ENCODE measurements around the gene EPB41L4B. TPM values are rescaled to one million over a fixed set of nuclear protein-coding genes. Genes with fewer than 3 reads are reported as not detected.
A peak's percentile ranks its signal among the peaks of the same experiment; 100 is the strongest.

Gene EPB41L4B
- polyA plus RNA-seq, 1 donor from 2014 or later = 4.1 TPM

- Histone ChIP-seq H3K79me2 (replicated peaks; ENCODE audit: insufficient read depth, low read length) (no peaks in the 10 kb centered on the region), H3K9ac (ENCODE audit: low read length) (peak overlapping the region; percentile 9), H3K9me3 (ENCODE audit: low read length) (no peaks in the 10 kb centered on the region), H3K4me3 (ENCODE audit: low read length) (peak overlapping the region; percentile 33), H2AFZ (ENCODE audit: low read depth, low read length) (no peak overlapping the region), H3K27me3 (ENCODE audit: insufficient read depth, low read depth, low read length) (no peaks in the 10 kb centered on the region), H3K36me3 (ENCODE audit: insufficient read depth, low read length) (no peaks in the 10 kb centered on the region), H3K27ac (ENCODE audit: low read length) (peak overlapping the region; percentile 72), H3K9me2 (ENCODE audit: insufficient read depth, low read length) (no peaks in the 10 kb centered on the region), H3K4me2 (ENCODE audit: low read length) (no peak overlapping the region), H4K20me1 (ENCODE audit: insufficient read depth) (no peaks in the 10 kb centered on the region), H3F3A (ENCODE audit: insufficient read depth, low read length, poor library complexity, severe bottlenecking) (no peaks in the 10 kb centered on the region)
- TF ChIP-seq EP300 (conservative IDR thresholded peaks at IDR 0.05; ENCODE audit: poor library complexity, severe bottlenecking) = peak; percentile 47
- TF ChIP-seq MXI1 (conservative IDR thresholded peaks at IDR 0.05; ENCODE audit: poor library complexity, severe bottlenecking) = no peak
- TF ChIP-seq TAF1 (IDR thresholded peaks at IDR 0.05; ENCODE audit: low read depth) = no peak
- peak; percentile 19 for TF ChIP-seq RAD21 (conservative IDR thresholded peaks at IDR 0.05)
- no peak for TF ChIP-seq SMC3 (conservative IDR thresholded peaks at IDR 0.05; ENCODE audit: poor library complexity)
- TF ChIP-seq POLR2AphosphoS5 (IDR thresholded peaks at IDR 0.05) = peak; percentile 45
- TF ChIP-seq CTCF (IDR thresholded peaks at IDR 0.05; ENCODE audit: poor library complexity, severe bottlenecking) = no peak
- TF ChIP-seq REST (IDR thresholded peaks at IDR 0.05; ENCODE audit: borderline replicate concordance) = no peak
- no peak for TF ChIP-seq EZH2 (IDR thresholded peaks at IDR 0.05; ENCODE audit: borderline replicate concordance, insufficient read depth, low read length, poor library complexity, severe bottlenecking)
Measured at GRCh38 chr9:109311731-109312130, 9.1 kb downstream of the EPB41L4B start.

GRCh38 chr9:109311286-109311685, 9.6 kb downstream of the EPB41L4B start:
- Histone ChIP-seq H3K27ac (ENCODE audit: low read length) (peak overlapping the region; percentile 72), H3K9me3 (ENCODE audit: low read length) (no peaks in the 10 kb centered on the region), H3K9ac (ENCODE audit: low read length) (peak overlapping the region; percentile 9), H3K4me2 (ENCODE audit: low read length) (no peak overlapping the region), H3K4me3 (ENCODE audit: low read length) (peak overlapping the region; percentile 33), H3K79me2 (replicated peaks; ENCODE audit: insufficient read depth, low read length) (no peaks in the 10 kb centered on the region), H3K27me3 (ENCODE audit: insufficient read depth, low read depth, low read length) (no peaks in the 10 kb centered on the region), H3K36me3 (ENCODE audit: insufficient read depth, low read length) (no peaks in the 10 kb centered on the region), H3F3A (ENCODE audit: insufficient read depth, low read length, poor library complexity, severe bottlenecking) (no peaks in the 10 kb centered on the region), H3K9me2 (ENCODE audit: insufficient read depth, low read length) (no peaks in the 10 kb centered on the region), H4K20me1 (ENCODE audit: insufficient read depth) (no peaks in the 10 kb centered on the region), H2AFZ (ENCODE audit: low read depth, low read length) (no peak overlapping the region)
- TF ChIP-seq RAD21 (conservative IDR thresholded peaks at IDR 0.05) (no peak), EP300 (conservative IDR thresholded peaks at IDR 0.05; ENCODE audit: poor library complexity, severe bottlenecking) (no peak), MXI1 (conservative IDR thresholded peaks at IDR 0.05; ENCODE audit: poor library complexity, severe bottlenecking) (no peak), SMC3 (conservative IDR thresholded peaks at IDR 0.05; ENCODE audit: poor library complexity) (no peak), POLR2AphosphoS5 (IDR thresholded peaks at IDR 0.05) (no peak), CTCF (IDR thresholded peaks at IDR 0.05; ENCODE audit: poor library complexity, severe bottlenecking) (no peak), TAF1 (IDR thresholded peaks at IDR 0.05; ENCODE audit: low read depth) (no peak), EZH2 (IDR thresholded peaks at IDR 0.05; ENCODE audit: borderline replicate concordance, insufficient read depth, low read length, poor library complexity, severe bottlenecking) (no peak), REST (IDR thresholded peaks at IDR 0.05; ENCODE audit: borderline replicate concordance) (no peak)

Measured in neural cell (in vitro differentiated cells).